ENCODE measurements around the gene ZNF497.

The ZNF497 gene

GRCh38 chr19:58346961-58347929 lies 15.3 kb downstream of the ZNF497 start:
- no peak overlapping the region for H2AK5ac ChIP-seq (ENCODE audit: low read length, severe bottlenecking)
- H3K14ac ChIP-seq (ENCODE audit: low read length in 2 of 2): peak overlapping the region in 1 of 2 experiments; percentile 93
- peak overlapping the region; percentile 73 for H4K8ac ChIP-seq (ENCODE audit: low read length)
- H3K27ac ChIP-seq (ENCODE audit: low read length, poor library complexity, severe bottlenecking): peak overlapping the region; percentile 71
- peak overlapping the region; percentile 84 for H2AFZ ChIP-seq (ENCODE audit: low read depth, low read length)
- peaks cover 10% of the 10 kb centered on the region for H3K4me1 ChIP-seq (ENCODE audit: control insufficient read depth, insufficient read depth, low read depth, low read length)
- peak overlapping the region in 1 of 2 experiments; percentile 48 for H2BK12ac ChIP-seq (ENCODE audit: low read length in 2 of 2)
- peaks cover 4 to 27% of the 10 kb centered on the region in 2 experiments for H3K36me3 ChIP-seq (ENCODE audit: control insufficient read depth in 1 of 2, insufficient read depth in 2 of 2, low read depth in 1 of 2, low read length in 2 of 2)
- peak overlapping the region; percentile 84 for H3K4me2 ChIP-seq (ENCODE audit: low read length, poor library complexity, severe bottlenecking)
- H3K79me1 ChIP-seq (replicated peaks; ENCODE audit: low read length, poor library complexity, severe bottlenecking): peaks cover 31% of the 10 kb centered on the region
- no peak overlapping the region for H2BK120ac ChIP-seq (ENCODE audit: low read depth, low read length)
- H4K91ac ChIP-seq (ENCODE audit: low read length): peak overlapping the region; percentile 88
- WGBS: 1% methylated on average over 70 of the region's 82 CpGs
- peak overlapping the region; percentile 94 to 95 for H3K18ac ChIP-seq (ENCODE audit: low read depth in 1 of 2, low read length in 2 of 2)
- no peaks in the 10 kb centered on the region for H3K27me3 ChIP-seq (ENCODE audit: control insufficient read depth in 1 of 2, insufficient read depth in 1 of 2, low read length in 2 of 2)
- H2BK5ac ChIP-seq (ENCODE audit: low read depth, low read length, poor library complexity, severe bottlenecking): peak overlapping the region; percentile 24
- H3K23ac ChIP-seq (ENCODE audit: low read length in 2 of 2): peak overlapping the region in 1 of 2 experiments; percentile 66
- no peaks in the 10 kb centered on the region for H3K9me3 ChIP-seq (ENCODE audit: control insufficient read depth, low read length)
- peak overlapping the region; percentile 87 for H3K9ac ChIP-seq (ENCODE audit: low read length)
- H2BK15ac ChIP-seq (ENCODE audit: low read depth, poor library complexity, severe bottlenecking): peak overlapping the region; percentile 77
- H3K4ac ChIP-seq (ENCODE audit: low read depth in 1 of 2, low read length in 2 of 2): peak overlapping the region; percentile 81 to 98
- peak; percentile 78 for DNase-seq
- peak overlapping the region; percentile 88 to 90 for H3K4me3 ChIP-seq (ENCODE audit: insufficient read depth in 1 of 2, low read depth in 1 of 2, low read length in 2 of 2)

GRCh38 chr19:58345558-58345957 lies 17.0 kb downstream of the ZNF497 start:
- H3K9ac ChIP-seq (ENCODE audit: low read length): no peak overlapping the region
- H2AK5ac ChIP-seq (ENCODE audit: low read length, severe bottlenecking): no peak overlapping the region
- H2BK5ac ChIP-seq (ENCODE audit: low read depth, low read length, poor library complexity, severe bottlenecking): no peak overlapping the region
- WGBS: 93% methylated on average over 4 of the region's 5 CpGs
- H3K9me3 ChIP-seq (ENCODE audit: control insufficient read depth, low read length): no peaks in the 10 kb centered on the region
- H3K4me2 ChIP-seq (ENCODE audit: low read length, poor library complexity, severe bottlenecking): no peak overlapping the region
- DNase-seq: peak; percentile 15
- no peak overlapping the region for H3K4ac ChIP-seq (ENCODE audit: low read depth in 1 of 2, low read length in 2 of 2)
- no peak overlapping the region for H2BK12ac ChIP-seq (ENCODE audit: low read length in 2 of 2)
- H2BK15ac ChIP-seq (ENCODE audit: low read depth, poor library complexity, severe bottlenecking): no peak overlapping the region
- no peak overlapping the region for H2BK120ac ChIP-seq (ENCODE audit: low read depth, low read length)
- peaks cover 10% of the 10 kb centered on the region for H3K4me1 ChIP-seq (ENCODE audit: control insufficient read depth, insufficient read depth, low read depth, low read length)
- H3K27me3 ChIP-seq (ENCODE audit: control insufficient read depth in 1 of 2, insufficient read depth in 1 of 2, low read length in 2 of 2): no peaks in the 10 kb centered on the region
- no peak overlapping the region for H3K27ac ChIP-seq (ENCODE audit: low read length, poor library complexity, severe bottlenecking)
- no peak overlapping the region for H3K14ac ChIP-seq (ENCODE audit: low read length in 2 of 2)
- H4K8ac ChIP-seq (ENCODE audit: low read length): no peak overlapping the region
- H3K4me3 ChIP-seq (ENCODE audit: insufficient read depth in 1 of 2, low read depth in 1 of 2, low read length in 2 of 2): no peak overlapping the region
- H2AFZ ChIP-seq (ENCODE audit: low read depth, low read length): no peak overlapping the region
- H3K79me1 ChIP-seq (replicated peaks; ENCODE audit: low read length, poor library complexity, severe bottlenecking): peaks cover 27% of the 10 kb centered on the region
- no peak overlapping the region for H3K23ac ChIP-seq (ENCODE audit: low read length in 2 of 2)
- peaks cover 16 to 21% of the 10 kb centered on the region in 2 experiments for H3K36me3 ChIP-seq (ENCODE audit: control insufficient read depth in 1 of 2, insufficient read depth in 2 of 2, low read depth in 1 of 2, low read length in 2 of 2)
- no peak overlapping the region for H4K91ac ChIP-seq (ENCODE audit: low read length)
- H3K18ac ChIP-seq (ENCODE audit: low read depth in 1 of 2, low read length in 2 of 2): no peak overlapping the region

DNA sequence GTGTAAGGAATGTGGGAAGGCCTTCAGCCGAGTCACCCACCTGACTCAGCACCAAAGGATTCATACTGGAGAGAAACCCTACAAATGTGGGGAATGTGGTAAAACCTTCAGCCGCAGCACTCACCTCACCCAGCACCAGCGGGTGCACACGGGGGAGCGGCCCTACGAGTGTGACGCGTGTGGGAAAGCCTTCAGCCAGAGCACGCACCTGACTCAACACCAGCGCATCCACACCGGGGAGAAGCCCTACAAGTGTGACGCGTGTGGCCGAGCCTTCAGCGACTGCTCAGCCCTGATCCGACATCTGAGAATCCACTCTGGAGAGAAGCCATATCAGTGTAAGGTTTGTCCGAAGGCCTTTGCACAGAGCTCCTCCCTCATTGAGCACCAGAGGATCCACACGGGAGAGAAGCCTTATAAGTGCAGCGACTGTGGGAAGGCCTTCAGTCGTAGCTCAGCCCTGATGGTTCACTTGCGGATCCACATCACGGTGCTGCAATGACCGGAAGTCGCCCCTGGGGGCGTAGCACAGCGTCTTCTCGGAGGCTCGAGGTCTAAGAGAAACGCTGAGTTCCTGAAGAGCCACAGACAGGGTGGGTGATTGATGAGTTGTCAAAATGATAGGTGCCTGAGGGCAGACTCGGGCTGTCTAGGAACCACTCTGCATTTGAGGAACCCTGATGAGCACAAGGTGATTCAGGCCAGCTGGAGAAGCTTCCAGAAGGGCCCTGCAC lies 23.6 kb downstream of the ZNF497 start:
- Histone ChIP-seq H2BK5ac (ENCODE audit: low read depth, low read length, poor library complexity, severe bottlenecking) (no peak overlapping the region), H3K27ac (ENCODE audit: low read length, poor library complexity, severe bottlenecking) (no peak overlapping the region), H2BK120ac (ENCODE audit: low read depth, low read length) (no peak overlapping the region), H3K9ac (ENCODE audit: low read length) (no peak overlapping the region), H3K79me1 (replicated peaks; ENCODE audit: low read length, poor library complexity, severe bottlenecking) (peaks cover 44% of the 10 kb centered on the region), H3K36me3 (ENCODE audit: control insufficient read depth in 1 of 2, insufficient read depth in 2 of 2, low read depth in 1 of 2, low read length in 2 of 2) (peaks cover 62 to 70% of the 10 kb centered on the region in 2 experiments), H2BK12ac (ENCODE audit: low read length in 2 of 2) (no peak overlapping the region), H3K4me3 (ENCODE audit: insufficient read depth in 1 of 2, low read depth in 1 of 2, low read length in 2 of 2) (no peak overlapping the region), H3K14ac (ENCODE audit: low read length in 2 of 2) (no peak overlapping the region), H3K27me3 (ENCODE audit: control insufficient read depth in 1 of 2, insufficient read depth in 1 of 2, low read length in 2 of 2) (no peaks in the 10 kb centered on the region), H3K18ac (ENCODE audit: low read depth in 1 of 2, low read length in 2 of 2) (no peak overlapping the region), H2BK15ac (ENCODE audit: low read depth, poor library complexity, severe bottlenecking) (no peak overlapping the region), H3K23ac (ENCODE audit: low read length in 2 of 2) (no peak overlapping the region), H2AFZ (ENCODE audit: low read depth, low read length) (no peak overlapping the region), H3K9me3 (ENCODE audit: control insufficient read depth, low read length) (peaks cover 14% of the 10 kb centered on the region), H4K8ac (ENCODE audit: low read length) (no peak overlapping the region), H2AK5ac (ENCODE audit: low read length, severe bottlenecking) (no peak overlapping the region), H3K4ac (ENCODE audit: low read depth in 1 of 2, low read length in 2 of 2) (no peak overlapping the region), H4K91ac (ENCODE audit: low read length) (no peak overlapping the region), H3K4me2 (ENCODE audit: low read length, poor library complexity, severe bottlenecking) (no peak overlapping the region), H3K4me1 (ENCODE audit: control insufficient read depth, insufficient read depth, low read depth, low read length) (no peaks in the 10 kb centered on the region)
- DNase-seq: no peak
- WGBS: 87% methylated on average over 30 of the region's 30 CpGs

DNA sequence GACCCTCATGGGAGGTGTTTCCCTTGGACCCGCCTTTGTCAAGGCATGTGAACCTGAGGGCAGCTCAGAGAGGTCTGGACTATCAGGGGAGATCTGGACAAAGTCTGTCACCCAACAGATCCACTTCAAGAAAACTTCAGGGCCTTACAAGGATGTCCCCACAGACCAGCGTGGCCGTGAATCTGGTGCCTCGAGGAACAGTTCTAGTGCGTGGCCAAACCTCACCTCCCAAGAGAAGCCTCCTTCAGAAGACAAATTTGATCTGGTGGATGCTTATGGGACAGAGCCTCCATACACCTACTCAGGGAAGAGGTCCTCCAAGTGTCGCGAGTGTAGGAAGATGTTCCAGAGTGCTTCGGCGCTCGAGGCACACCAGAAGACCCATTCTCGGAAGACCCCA lies 24.2 kb downstream of the ZNF497 start:
- DNase-seq: no peak
- no peak overlapping the region for H2AFZ ChIP-seq (ENCODE audit: low read depth, low read length)

More for the DNA sequence above, 24.2 kb downstream of the ZNF497 start:
- Histone ChIP-seq H2BK5ac (ENCODE audit: low read depth, low read length, poor library complexity, severe bottlenecking) (no peak overlapping the region), H4K8ac (ENCODE audit: low read length) (no peak overlapping the region), H3K4me3 (ENCODE audit: insufficient read depth in 1 of 2, low read depth in 1 of 2, low read length in 2 of 2) (no peak overlapping the region), H3K18ac (ENCODE audit: low read depth in 1 of 2, low read length in 2 of 2) (no peak overlapping the region), H2BK12ac (ENCODE audit: low read length in 2 of 2) (no peak overlapping the region), H4K91ac (ENCODE audit: low read length) (no peak overlapping the region), H2AK5ac (ENCODE audit: low read length, severe bottlenecking) (no peak overlapping the region), H3K4me2 (ENCODE audit: low read length, poor library complexity, severe bottlenecking) (no peak overlapping the region), H3K9ac (ENCODE audit: low read length) (no peak overlapping the region), H3K79me1 (replicated peaks; ENCODE audit: low read length, poor library complexity, severe bottlenecking) (peaks cover 44% of the 10 kb centered on the region), H3K9me3 (ENCODE audit: control insufficient read depth, low read length) (peaks cover 14% of the 10 kb centered on the region), H3K4ac (ENCODE audit: low read depth in 1 of 2, low read length in 2 of 2) (no peak overlapping the region), H3K4me1 (ENCODE audit: control insufficient read depth, insufficient read depth, low read depth, low read length) (no peaks in the 10 kb centered on the region), H2BK120ac (ENCODE audit: low read depth, low read length) (no peak overlapping the region), H3K27me3 (ENCODE audit: control insufficient read depth in 1 of 2, insufficient read depth in 1 of 2, low read length in 2 of 2) (no peaks in the 10 kb centered on the region), H3K27ac (ENCODE audit: low read length, poor library complexity, severe bottlenecking) (no peak overlapping the region), H3K14ac (ENCODE audit: low read length in 2 of 2) (no peak overlapping the region), H3K23ac (ENCODE audit: low read length in 2 of 2) (no peak overlapping the region), H3K36me3 (ENCODE audit: control insufficient read depth in 1 of 2, insufficient read depth in 2 of 2, low read depth in 1 of 2, low read length in 2 of 2) (peaks cover 62 to 70% of the 10 kb centered on the region in 2 experiments), H2BK15ac (ENCODE audit: low read depth, poor library complexity, severe bottlenecking) (no peak overlapping the region)
- WGBS: 99% methylated on average over 11 of the region's 11 CpGs

Measured in mesenchymal stem cell (in vitro differentiated cells and primary cell).